HG03108 (cell line): ENCODE measurements around the gene CXorf51B.
"Not testable (repeated sequence)": the region's sequence is repeated elsewhere in the genome, so short reads cannot be mapped to it uniquely, and the experiment has no call there.

ENCODE experiments used
- ATAC-seq: cut with Tn5 transposase; IDR thresholded peaks from one replicate; pipeline ENCODE4 v1.9.1; 2021; ENCODE audit warnings: moderate library complexity; ENCODE audit not compliant: unreplicated experiment

The CXorf51B gene

DNA sequence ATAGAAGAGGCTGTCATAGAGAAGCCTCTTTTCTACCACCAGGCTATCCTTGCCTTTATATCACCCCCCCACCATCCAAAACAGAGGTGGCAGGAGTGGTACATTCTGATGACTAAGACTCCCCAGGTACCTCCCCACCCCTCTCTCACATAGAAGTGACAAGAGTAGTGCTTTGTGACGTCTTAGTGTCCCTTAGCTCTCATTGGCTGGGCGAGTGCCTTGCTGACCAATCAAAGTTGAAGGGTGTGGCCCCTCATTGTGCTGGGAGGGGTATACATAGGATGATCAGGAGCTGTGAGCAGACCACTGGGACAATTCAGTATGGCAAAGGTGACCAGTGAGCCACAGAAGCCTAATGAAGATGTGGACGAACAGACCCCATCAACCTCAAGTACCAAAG is at the start of gene CXorf51B:
TSS of gene CXorf51B (plus strand) at position 301 of the 400 bp plus-strand sequence. CDS start at position 322, 21 bp downstream.
- not testable (repeated sequence) for ATAC-seq

DNA sequence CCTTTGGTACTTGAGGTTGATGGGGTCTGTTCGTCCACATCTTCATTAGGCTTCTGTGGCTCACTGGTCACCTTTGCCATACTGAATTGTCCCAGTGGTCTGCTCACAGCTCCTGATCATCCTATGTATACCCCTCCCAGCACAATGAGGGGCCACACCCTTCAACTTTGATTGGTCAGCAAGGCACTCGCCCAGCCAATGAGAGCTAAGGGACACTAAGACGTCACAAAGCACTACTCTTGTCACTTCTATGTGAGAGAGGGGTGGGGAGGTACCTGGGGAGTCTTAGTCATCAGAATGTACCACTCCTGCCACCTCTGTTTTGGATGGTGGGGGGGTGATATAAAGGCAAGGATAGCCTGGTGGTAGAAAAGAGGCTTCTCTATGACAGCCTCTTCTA is 5.1 kb downstream of the CXorf51B start, which contains the start of gene CXorf51A:
TSS of gene CXorf51A (minus strand) at position 101 of the 400 bp plus-strand sequence. CDS start at position 80, 21 bp downstream.
- ATAC-seq, result not testable (repeated sequence)

GRCh38 chrX:146831994-146832393 is 22.4 kb downstream of the CXorf51B start:
- no peak for ATAC-seq

DNA sequence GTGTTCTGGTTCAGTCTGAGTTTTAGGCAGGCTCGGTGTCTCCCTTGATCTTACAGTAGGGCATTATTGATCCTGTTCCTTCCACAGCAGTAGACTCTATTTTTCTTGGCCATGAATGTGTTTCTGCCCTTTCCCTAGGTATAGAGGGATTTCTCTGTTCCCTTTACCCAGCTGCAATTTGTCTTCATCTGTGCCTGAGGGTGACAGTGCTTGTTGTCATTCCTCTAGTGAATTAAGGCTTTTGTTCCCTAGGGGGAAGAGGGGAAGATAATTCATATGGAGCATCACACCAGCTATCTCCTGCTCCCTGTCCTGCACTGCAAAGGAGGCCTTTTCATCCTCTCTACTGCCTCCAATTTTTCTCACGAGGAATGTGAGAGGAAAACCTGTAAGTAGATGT is 44.7 kb downstream of the CXorf51B start:
- ATAC-seq, result no peak
